ENCODE data around the gene EDN1.
"Not testable (repeated sequence)": the region's sequence is repeated elsewhere in the genome, so short reads cannot be mapped to it uniquely, and the experiment has no call there.

The EDN1 gene

DNA sequence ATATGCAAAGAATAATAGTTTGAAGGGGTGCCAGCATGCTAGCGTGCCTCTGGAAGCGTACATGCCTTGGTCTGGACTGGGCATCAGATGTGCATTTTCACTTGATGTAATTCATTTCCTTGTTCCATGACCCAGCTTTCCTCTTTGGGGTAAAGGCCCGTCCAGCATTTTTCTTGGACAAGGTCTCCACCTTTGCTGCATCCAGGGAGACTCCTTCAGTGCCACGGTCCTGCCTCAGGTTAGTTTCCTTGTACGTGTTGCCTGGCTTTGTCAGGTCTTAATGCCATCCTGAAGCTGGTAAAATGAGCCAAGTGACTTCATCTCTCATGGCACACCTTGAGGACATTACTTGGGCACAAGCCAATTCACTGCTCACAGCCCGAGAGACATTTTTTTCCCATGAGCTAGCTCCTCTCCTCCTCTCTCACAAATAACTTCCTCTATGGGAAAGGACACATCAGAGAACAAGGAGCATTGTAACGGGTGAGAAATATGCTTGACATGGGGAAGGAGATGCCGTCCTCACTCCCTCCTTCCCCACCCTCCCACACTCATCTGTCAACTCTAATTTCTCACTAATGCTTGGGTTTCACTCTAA is 23.9 kb downstream of the EDN1 start:
- DNase-seq (ENCODE audit: low read depth, low spot score), result no peak
- H3K4me3 ChIP-seq (ENCODE audit: low read length), result no peak overlapping the region

DNA sequence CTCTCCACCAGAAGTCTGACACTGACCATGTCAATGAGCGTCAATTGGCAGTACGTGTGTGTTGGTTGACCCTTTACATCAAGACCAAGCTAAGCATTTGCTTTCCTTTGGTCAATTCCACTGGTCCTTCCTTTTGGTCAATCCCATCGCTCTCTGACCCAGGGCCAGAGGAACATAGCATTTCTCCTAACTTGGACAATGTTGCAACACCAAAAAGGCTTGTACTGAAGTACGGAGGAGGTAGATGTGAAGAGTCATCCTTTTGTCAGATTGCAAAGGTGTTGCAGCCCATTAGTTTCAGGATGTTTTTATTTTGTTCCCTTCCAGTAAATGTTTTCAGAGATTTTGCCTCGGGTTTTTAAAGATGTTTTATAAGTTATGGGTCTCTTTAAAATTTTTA is 24.6 kb downstream of the EDN1 start:
- no peak overlapping the region for H3K4me3 ChIP-seq (ENCODE audit: low read length)
- no peak for DNase-seq (ENCODE audit: low read depth, low spot score)

DNA sequence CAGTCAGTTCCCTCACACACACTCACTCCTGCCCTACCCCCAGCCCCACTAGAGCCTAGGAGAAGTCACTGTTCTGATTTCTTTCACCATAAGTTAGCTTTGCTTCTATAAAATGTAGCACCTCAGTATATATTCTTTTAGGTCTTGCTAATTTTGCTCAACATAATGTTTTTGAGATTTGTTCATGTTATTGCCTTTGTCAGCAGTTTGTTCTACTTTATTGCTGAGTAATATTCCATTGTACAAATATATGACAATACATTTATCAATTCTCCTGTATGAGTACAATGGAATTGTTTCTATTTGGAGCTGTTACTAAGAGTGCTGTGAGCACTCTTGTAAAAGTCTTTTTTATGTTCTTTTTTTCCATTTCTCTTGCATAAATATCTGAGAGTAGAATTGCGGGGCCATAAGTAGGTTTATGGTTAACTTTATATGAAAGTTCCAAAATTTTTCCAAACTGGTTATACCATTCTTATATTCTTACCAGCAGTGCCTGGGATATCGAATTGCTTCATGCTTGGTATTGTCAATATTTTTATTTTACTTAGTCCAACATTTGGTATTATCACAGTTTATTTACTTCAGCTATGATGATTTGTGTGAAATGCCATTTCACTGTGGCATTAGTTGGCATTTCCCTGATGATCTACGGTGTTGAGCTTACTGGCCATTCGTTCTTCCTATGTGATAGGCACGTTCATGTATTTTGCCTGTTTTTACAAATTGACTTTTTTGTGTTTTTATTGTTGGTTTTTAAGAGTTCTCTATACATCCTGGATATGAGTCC is 25.3 kb downstream of the EDN1 start:
- DNase-seq (ENCODE audit: low read depth, low spot score), result no peak
- no peak overlapping the region for H3K4me3 ChIP-seq (ENCODE audit: low read length)

DNA sequence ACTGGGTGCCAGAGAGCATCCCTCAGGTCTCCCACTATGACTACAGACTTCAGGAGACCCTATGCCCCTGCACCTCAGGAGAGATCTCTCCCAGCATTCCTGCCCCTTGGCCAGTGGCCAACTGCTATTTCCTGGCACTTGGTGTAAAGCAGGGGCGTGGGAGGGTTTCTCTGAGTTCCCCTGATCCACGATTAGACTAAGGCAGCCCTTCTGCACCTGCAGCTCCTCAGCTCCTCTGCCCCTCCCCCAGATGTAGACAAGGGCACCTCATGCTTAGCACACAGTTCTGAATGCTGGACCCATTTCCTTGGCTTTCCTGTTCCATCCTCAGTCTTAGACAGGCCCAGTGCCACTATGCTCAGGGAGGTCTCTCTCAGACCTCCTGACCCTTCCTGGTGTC is 28.6 kb downstream of the EDN1 start:
- DNase-seq (ENCODE audit: low read depth, low spot score), result no peak
- H3K4me3 ChIP-seq (ENCODE audit: low read length), result no peak overlapping the region

DNA sequence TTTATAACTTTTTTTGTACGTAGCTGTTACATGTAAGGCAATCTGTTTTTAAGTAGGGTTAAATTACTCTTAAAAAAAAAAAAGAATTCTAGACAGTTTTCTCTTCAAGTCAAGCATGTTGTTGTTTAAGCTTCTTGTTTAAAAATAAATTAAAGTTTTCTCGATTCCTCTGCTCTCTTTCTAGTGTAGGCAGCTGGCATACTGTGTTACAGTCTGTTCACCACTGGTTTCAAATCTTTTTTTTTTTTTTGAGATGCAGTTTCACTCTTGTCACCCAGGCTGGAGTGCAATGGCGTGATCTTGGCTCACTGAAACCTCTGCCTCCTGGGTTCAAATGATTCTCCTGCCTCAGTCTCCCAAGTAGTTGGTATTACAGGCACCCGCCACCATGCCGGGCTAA is 29.9 kb downstream of the EDN1 start:
- DNase-seq (ENCODE audit: low read depth, low spot score); H3K4me3 ChIP-seq (ENCODE audit: low read length): not testable (repeated sequence)

DNA sequence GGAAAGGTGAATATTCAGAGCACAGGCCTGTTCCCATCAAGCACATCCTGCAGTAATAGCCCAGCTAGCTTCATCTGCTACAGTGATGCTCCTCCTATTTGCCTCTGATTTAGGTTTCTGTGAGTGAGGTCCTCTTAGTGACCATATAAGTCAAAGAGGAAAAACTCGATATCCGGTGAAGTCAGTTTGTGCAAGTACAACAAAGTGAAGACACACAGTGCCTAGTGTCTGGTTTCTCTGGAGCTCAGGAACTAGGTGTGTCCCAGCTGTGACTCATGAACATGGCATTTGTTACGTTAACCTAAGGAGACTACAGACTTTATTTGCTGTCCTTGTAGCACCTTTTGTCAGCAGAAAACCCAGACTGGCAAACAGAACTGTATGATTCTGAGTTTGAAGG is 33.9 kb downstream of the EDN1 start:
- H3K4me3 ChIP-seq (ENCODE audit: low read length), result no peak overlapping the region
- no peak for DNase-seq (ENCODE audit: low read depth, low spot score)

DNA sequence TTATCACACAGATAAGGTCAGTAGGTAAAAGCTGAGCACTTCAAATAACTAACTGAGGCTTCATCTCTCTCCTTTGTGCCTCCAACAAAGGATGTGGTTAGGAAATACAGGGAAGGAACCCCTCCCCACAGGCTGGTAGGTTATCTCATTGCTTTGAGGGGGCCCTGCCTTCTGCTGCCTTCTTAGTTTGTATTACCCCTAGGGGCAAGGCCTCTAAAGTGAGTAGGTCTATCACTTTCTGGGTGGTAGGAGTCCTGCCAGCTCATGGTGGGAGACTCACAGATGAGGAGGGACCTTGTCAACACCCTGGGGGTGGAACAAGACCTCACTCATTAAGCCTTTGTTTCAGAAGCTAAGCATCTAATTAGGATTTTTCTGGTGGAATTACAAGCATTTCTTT is 34.6 kb downstream of the EDN1 start:
- peak; percentile 54 for DNase-seq (ENCODE audit: low read depth, low spot score)
- H3K4me3 ChIP-seq (ENCODE audit: low read length), result no peak overlapping the region

DNA sequence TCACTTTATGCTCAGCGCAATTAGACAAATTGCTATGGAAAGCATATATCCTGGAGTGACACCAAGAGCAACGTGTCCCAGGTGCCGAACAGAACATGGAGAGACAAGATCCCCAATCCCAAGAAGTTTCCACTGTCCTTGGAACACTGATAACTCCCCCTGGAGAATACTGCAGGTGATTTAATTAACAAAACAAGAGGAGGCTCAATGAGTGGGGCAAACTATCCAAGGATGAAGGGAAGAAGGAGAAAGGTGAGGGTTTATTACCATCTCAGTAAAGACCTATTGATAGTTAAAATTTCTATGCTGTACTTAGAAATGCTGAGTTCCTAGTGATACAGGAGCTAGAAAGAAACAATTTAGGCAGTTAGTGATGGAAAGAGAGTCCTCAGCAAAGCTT is 35.7 kb downstream of the EDN1 start:
- no peak overlapping the region for H3K4me3 ChIP-seq (ENCODE audit: low read length)
- no peak for DNase-seq (ENCODE audit: low read depth, low spot score)

DNA sequence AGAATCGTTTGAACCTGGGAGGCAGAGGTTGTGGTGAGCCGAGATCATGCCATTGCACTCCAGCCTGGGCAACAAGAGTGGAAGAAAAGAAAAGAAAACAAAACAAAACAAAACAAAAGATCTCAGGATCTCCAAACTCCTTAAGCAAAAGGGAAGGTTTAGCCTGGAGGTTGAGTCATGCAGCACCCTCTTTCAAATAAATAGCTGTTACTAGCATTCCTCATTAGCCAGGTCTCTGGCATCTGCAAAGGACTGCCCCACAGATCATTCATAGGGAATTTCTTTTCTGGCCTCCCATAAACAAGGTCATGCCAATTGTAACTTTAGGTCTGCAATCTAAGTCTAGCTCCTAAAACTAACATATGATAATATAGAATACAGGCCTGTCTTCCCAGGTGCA is 37.2 kb downstream of the EDN1 start:
- H3K4me3 ChIP-seq (ENCODE audit: low read length), result no peak overlapping the region
- no peak for DNase-seq (ENCODE audit: low read depth, low spot score)

DNA sequence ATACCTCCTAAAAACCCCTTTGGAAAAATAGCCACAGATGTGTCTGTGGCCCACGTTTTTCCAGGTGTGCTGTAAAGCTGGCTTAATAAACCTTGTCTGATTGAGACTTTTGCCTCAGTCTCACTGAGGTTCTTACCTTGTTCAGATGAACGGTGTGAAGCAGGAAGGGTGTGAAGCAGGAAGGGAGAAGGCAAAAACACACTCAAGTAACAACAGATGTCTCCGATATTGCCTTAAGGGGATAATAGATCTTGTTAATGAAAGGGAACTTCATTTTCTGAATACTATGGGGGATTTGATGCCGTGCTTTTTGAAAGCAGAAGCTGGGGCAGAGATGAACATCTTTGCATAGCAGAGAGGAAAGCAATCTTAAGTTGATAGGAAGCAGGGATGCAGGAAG is 37.8 kb downstream of the EDN1 start:
- H3K4me3 ChIP-seq (ENCODE audit: low read length), result no peak overlapping the region
- DNase-seq (ENCODE audit: low read depth, low spot score), result no peak

DNA sequence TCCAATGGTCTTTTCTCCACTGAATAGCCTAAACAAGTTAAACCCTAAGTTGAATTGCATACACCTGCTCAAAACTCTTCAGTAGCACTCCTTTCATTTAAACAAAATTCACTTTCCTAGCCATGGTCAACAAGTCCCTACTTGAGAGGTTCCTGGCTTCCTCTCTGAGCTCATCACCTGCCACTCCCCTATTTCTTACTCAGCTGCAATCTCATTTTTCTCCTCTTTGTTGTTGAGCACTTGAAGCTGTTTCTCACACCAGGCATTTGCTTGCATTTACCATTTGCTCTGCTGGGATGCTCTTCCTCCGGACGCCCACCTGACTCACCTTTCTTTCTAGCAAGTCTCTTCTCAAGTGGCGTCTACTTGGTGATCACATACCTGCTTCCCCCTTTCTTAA is 38.5 kb downstream of the EDN1 start:
- no peak overlapping the region for H3K4me3 ChIP-seq (ENCODE audit: low read length)
- DNase-seq (ENCODE audit: low read depth, low spot score), result no peak

DNA sequence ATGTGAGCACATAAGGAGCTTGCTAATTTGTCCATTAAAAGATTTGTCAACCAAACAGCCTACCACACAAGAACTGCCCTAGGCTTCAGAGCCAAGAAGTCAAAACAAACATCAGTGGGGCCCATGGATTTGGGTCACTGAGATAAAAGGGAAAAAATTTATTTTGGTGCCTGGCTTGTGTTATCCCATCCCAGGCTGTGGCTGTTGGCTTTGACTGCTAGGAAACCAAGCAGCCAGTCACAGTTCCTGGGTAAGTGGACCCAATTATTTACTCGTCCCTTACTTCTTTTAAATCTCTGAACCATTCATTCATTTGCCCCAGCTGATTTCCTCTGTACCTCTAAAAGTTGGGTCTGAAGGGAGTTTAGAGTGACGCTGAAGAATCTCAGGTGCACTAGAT is 41.3 kb downstream of the EDN1 start:
- no peak overlapping the region for H3K4me3 ChIP-seq (ENCODE audit: low read length)
- no peak for DNase-seq (ENCODE audit: low read depth, low spot score)

DNA sequence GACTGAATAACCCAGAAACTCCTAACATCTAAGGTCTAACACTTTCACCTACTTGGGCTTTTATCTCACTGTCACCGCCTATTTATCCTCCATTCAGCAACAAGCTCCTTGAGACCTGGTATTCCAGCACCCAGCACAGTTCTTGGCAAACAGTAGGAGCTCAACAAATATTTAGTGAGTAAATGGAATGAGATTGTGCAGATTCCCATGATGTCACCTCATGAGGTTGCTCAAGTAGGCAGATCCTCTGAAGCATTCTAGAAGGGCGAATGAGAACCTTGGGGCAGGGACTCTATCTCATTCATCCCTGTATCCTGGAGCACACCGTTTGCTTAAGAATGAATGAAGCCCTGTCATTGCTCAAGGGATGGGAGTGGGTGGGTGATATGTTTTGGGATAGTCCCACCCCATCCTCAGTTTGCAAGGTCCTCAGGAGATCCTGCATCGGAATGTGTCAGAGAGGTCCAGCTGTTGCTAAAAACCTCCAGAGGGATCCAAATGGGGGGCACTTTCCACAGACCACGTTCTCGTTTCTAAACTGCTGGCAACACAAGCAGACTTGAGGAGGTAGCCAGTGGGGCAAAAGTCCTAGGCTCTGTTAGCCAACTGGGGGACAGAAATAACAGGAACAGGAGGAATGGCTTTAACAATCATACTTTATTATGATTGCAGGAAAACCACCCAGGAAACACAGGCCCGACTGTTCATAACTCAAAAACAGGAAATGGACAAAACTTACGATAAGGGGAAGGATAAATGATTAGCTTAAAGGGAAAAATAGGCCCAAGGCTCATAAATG is 42.0 kb downstream of the EDN1 start:
- no peak overlapping the region for H3K4me3 ChIP-seq (ENCODE audit: low read length)
- DNase-seq (ENCODE audit: low read depth, low spot score), result no peak

DNA sequence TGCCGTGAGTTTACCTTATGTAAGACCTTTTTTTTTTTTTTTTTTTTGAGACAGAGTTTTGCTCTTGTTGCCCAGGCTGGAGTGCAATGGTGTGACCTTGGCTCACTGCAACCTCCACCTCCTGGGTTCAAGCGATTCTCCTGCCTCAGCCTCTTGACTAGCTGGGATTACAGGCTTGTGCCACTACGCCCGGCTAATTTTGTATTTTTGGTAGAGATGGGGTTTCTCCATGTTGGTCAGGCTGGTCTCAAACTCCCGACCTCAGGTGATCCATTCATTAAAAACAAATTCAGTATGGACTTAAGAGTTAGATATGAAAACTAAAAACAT is 42.6 kb downstream of the EDN1 start:
- H3K4me3 ChIP-seq (ENCODE audit: low read length); DNase-seq (ENCODE audit: low read depth, low spot score): not testable (repeated sequence)

DNA sequence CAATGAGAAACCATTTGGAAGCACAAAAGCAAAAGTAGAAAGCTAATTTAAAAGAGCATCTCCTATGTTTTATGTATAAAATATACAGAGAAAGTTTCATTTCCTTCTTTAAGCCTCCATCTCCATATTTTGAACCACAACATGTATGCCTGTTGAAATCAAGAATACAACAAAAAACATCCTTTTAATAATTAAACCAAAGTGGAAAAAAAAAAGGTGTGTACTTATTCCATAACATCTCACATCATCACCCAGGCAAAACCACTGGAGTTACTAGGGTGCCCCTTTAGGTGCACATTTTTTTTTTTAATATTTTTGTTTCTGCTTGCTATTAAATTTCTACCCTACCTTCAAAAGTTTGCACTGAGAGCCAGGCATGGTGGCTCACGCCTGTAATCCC is 43.0 kb downstream of the EDN1 start:
- no peak for DNase-seq (ENCODE audit: low read depth, low spot score)
- H3K4me3 ChIP-seq (ENCODE audit: low read length), result no peak overlapping the region

DNA sequence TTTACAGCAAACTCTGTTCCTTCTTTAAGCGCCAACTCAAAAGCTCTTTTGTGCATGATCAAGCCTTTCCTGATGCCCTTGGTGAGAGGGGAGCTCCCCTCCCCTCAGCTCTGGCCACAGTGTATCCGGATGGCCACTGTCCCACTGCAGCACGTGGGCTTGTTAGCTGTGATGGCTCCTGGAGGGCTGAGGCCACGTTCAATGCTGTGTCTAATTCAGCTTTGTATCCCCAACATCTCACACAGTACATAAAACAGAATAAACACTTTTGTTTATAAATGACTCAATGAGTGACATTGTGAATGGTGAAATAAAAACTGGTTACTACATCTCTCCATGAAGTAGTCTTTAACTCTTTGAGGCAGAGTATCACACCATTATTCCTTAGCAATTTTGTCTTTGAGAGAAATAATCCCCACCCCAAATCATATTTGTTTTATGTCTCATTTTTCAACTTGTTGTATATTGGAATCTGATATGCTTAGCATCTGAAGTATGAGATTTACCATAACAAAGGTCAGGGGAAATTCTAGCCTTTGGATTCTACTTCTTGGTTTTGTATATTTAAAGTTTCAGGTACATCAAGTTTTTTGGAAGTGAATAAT is 44.5 kb downstream of the EDN1 start:
- no peak for DNase-seq (ENCODE audit: low read depth, low spot score)
- no peak overlapping the region for H3K4me3 ChIP-seq (ENCODE audit: low read length)

DNA sequence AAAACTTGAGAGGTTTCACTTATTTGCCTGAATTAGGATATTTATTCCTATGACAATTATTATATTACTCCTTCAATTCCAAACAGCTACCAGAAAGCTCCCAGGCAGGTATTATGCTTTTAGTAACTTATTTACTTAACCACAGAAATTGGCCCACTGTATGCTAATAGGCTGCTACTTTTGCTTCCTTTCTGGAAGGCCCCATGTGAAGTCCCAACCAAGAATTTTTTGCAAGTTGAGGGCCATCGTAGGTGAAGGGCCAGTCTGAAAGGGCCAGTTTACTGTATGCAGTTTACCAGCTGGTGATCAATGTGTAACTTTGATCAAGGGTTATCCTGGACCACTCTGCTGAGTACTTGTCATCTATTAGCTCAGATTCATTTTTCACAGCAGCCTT is 45.0 kb downstream of the EDN1 start:
- H3K4me3 ChIP-seq (ENCODE audit: low read length), result no peak overlapping the region
- DNase-seq (ENCODE audit: low read depth, low spot score), result no peak

DNA sequence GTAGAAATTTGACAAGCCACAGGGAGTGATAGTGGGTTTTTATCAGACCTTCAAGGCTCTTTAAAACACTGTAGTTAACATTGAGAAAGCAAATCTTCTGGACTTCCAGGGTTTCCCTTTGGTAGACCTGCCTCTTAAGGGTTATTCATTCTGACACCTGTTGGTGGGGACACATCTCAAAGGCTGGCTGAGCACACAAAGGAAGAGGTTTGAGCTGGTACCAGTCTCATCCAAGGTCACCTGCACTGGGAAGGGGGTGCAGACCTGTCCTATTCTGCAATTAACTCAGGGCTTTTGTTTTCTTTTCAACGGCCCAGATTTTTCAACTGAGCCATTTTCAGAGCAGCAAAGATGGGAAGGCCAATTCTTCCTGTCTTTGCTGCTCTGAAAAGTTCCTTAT is 45.6 kb downstream of the EDN1 start:
- no peak for DNase-seq (ENCODE audit: low read depth, low spot score)
- no peak overlapping the region for H3K4me3 ChIP-seq (ENCODE audit: low read length)

DNA sequence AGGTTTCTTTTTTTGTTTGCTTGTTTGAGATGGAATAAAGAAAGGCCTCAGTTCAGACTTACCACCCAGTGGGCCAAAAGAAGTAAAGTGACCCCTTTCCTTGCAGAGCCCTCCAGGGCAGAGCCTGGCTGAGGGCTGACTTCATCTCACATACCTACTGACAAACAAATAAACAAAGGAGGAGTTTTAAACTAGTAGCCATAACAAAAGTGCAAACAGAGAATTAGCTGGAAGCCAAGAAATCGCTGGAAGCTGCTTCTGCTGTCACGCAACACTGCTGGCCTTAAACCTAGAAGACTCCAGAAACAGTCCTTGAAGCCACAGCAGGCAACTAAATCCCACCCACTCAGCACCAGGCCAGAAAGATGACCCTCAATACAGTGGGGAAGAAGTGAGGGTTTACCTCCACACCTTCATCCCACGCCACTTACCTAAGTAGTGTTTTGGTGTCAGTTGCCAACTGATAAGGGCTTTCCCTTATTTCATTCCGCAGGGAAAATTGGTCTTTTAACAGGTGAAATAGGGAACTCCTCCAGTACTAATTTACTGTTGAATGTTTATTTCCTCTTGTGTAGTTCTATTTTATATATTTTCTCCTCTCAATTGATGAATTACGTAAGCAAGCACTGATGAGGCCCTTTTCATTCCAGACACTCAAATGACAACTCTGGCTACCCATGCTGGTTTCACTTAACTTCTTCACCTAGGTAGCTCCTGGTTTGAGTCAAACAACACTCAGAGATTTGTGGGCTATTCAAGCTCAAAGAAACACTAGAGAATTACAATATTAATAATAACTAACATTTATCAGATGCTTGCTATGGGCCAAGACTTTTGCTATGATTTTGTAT is 46.2 kb downstream of the EDN1 start:
- DNase-seq (ENCODE audit: low read depth, low spot score), result no peak

More for the DNA sequence above, 46.2 kb downstream of the EDN1 start:
- H3K4me3 ChIP-seq (ENCODE audit: low read length), result no peak overlapping the region
